ENCODE results near the gene XK.

XK gene

DNA sequence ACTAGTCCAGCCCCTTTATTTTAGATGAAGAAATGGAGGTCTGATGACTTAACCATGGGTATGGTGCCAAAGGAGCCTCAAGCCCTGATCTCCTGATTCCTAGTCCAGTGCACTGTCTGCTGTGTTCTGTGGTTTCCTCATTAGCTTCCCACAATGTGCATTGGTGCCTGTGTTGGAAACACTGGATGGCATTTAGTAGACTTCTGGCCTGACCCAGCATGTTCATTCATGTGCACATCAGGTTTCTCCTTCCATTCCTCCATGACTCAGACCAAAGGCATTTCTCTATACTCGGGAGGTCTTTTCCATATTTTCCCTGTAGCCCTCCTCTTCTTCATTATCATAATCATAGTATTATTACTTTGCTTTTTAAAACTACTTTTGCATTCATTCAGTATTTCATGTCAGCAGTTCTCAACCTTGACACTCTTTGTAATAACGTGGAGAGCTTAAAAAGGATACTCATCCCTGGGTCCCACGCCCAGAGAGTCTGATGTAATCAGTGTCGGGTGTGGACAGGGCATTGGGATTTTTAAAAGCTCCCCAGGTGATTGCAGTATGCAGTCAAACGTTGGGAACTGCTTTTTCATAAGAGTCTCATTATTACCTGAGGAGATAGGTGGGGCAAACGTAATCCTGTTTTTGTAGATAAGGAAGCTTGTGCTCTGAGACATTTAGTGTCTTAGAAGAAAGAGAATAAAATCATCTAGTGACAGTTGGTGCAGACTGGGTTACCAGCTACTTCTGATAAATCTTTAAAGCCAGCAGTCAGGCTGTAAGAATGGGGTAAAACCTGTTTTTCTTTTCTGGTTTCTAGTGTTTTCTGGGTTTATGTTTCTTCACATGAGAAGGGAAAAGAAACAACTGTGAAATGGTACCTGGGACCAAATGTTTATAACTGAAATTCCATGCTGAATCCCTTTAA lies 40.9 kb upstream of the XK start:
- no peak for TF ChIP-seq EGR1 (IDR thresholded peaks at IDR 0.05)
- TF ChIP-seq EP300 (IDR thresholded peaks at IDR 0.05; ENCODE audit: borderline replicate concordance), result no peak
- no peak for TF ChIP-seq YY1 (IDR thresholded peaks at IDR 0.05; ENCODE audit: low read depth)
- TF ChIP-seq CREB1 (IDR thresholded peaks at IDR 0.05; ENCODE audit: low read depth), result no peak
- TF ChIP-seq TAF1 (IDR thresholded peaks at IDR 0.05; ENCODE audit: low read depth), result no peak
- TF ChIP-seq CEBPB (IDR thresholded peaks at IDR 0.05), result no peak
- TF ChIP-seq TCF12 (IDR thresholded peaks at IDR 0.05; ENCODE audit: low read depth), result no peak
- TF ChIP-seq ZBTB7A (IDR thresholded peaks at IDR 0.05; ENCODE audit: low read depth), result no peak
- TF ChIP-seq RAD21 (IDR thresholded peaks at IDR 0.05; ENCODE audit: low read depth), result no peak
- TF ChIP-seq, protein P1, sequence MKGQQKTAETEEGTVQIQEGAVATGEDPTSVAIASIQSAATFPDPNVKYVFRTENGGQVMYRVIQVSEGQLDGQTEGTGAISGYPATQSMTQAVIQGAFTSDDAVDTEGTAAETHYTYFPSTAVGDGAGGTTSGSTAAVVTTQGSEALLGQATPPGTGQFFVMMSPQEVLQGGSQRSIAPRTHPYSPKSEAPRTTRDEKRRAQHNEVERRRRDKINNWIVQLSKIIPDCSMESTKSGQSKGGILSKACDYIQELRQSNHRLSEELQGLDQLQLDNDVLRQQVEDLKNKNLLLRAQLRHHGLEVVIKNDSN (IDR thresholded peaks at IDR 0.05), result no peak
- no peak for TF ChIP-seq NFIC (IDR thresholded peaks at IDR 0.05)
- no peak for TF ChIP-seq TEAD4 (IDR thresholded peaks at IDR 0.05)
- TF ChIP-seq, protein P2, sequence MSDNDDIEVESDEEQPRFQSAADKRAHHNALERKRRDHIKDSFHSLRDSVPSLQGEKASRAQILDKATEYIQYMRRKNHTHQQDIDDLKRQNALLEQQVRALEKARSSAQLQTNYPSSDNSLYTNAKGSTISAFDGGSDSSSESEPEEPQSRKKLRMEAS (IDR thresholded peaks at IDR 0.05), result no peak
- TF ChIP-seq FOXM1 (IDR thresholded peaks at IDR 0.05; ENCODE audit: borderline replicate concordance, low read depth), result no peak
- TF ChIP-seq, protein P3, sequence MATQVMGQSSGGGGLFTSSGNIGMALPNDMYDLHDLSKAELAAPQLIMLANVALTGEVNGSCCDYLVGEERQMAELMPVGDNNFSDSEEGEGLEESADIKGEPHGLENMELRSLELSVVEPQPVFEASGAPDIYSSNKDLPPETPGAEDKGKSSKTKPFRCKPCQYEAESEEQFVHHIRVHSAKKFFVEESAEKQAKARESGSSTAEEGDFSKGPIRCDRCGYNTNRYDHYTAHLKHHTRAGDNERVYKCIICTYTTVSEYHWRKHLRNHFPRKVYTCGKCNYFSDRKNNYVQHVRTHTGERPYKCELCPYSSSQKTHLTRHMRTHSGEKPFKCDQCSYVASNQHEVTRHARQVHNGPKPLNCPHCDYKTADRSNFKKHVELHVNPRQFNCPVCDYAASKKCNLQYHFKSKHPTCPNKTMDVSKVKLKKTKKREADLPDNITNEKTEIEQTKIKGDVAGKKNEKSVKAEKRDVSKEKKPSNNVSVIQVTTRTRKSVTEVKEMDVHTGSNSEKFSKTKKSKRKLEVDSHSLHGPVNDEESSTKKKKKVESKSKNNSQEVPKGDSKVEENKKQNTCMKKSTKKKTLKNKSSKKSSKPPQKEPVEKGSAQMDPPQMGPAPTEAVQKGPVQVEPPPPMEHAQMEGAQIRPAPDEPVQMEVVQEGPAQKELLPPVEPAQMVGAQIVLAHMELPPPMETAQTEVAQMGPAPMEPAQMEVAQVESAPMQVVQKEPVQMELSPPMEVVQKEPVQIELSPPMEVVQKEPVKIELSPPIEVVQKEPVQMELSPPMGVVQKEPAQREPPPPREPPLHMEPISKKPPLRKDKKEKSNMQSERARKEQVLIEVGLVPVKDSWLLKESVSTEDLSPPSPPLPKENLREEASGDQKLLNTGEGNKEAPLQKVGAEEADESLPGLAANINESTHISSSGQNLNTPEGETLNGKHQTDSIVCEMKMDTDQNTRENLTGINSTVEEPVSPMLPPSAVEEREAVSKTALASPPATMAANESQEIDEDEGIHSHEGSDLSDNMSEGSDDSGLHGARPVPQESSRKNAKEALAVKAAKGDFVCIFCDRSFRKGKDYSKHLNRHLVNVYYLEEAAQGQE (IDR thresholded peaks at IDR 0.05; ENCODE audit: low read depth), result no peak

DNA sequence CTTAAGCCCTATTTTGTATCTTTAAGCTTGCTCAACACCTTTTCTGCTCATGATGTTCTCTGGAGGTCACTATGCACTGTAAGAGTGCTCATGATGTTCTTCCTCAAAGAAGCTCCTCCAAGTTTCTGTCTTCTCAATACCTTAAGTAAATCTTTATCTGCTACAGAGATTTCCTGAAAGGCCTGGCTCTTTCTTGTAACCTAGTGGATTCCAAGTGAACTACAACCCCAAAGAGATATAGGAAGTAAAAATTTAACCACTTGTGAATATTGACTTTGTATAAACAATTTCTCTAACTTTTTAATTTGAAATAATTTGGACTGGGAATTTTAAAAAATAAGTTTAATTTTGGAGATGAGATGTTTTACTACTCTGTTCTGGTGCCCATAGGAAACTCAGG lies 39.3 kb upstream of the XK start:
- TF ChIP-seq CEBPB (IDR thresholded peaks at IDR 0.05), result no peak
- TF ChIP-seq, protein P3 (IDR thresholded peaks at IDR 0.05; ENCODE audit: low read depth), result no peak
- TF ChIP-seq TAF1 (IDR thresholded peaks at IDR 0.05; ENCODE audit: low read depth), result no peak
- TF ChIP-seq EGR1 (IDR thresholded peaks at IDR 0.05), result no peak
- no peak for TF ChIP-seq FOXM1 (IDR thresholded peaks at IDR 0.05; ENCODE audit: borderline replicate concordance, low read depth)
- TF ChIP-seq, protein P1 (IDR thresholded peaks at IDR 0.05), result no peak
- no peak for TF ChIP-seq TEAD4 (IDR thresholded peaks at IDR 0.05)
- no peak for TF ChIP-seq NFIC (IDR thresholded peaks at IDR 0.05)
- TF ChIP-seq ZBTB7A (IDR thresholded peaks at IDR 0.05; ENCODE audit: low read depth), result no peak
- no peak for TF ChIP-seq CREB1 (IDR thresholded peaks at IDR 0.05; ENCODE audit: low read depth)
- TF ChIP-seq TCF12 (IDR thresholded peaks at IDR 0.05; ENCODE audit: low read depth), result no peak
- TF ChIP-seq YY1 (IDR thresholded peaks at IDR 0.05; ENCODE audit: low read depth), result no peak
- TF ChIP-seq RAD21 (IDR thresholded peaks at IDR 0.05; ENCODE audit: low read depth), result no peak
- no peak for TF ChIP-seq EP300 (IDR thresholded peaks at IDR 0.05; ENCODE audit: borderline replicate concordance)
- TF ChIP-seq, protein P2 (IDR thresholded peaks at IDR 0.05), result no peak

DNA sequence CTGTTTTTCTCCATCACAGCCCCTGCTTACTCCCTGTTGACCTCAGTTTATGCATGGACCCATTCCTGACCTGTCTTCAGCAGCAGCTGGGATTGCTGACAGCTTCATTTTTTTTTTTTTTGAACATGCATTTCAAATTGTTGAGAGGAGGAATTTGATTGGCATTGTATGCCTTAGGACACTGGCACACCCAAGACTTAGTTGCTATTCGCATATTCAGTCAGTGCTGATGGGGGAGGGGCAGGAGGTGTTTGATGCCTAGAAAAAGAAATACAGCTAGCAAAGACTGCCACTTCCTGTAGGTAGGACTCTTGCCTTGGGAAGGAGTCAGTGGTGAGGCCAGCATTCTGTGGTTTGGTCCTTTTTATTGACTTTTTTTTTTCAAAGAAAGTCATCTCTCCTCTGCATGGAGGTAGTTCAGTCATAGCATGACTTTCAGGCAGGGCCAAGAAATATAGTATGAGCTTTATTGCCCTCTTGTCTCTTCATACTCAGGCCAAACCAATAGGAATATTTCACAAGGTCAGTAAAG lies 33.6 kb upstream of the XK start:
- TF ChIP-seq TAF1 (IDR thresholded peaks at IDR 0.05; ENCODE audit: low read depth), result no peak
- TF ChIP-seq EGR1 (IDR thresholded peaks at IDR 0.05), result no peak

DNA sequence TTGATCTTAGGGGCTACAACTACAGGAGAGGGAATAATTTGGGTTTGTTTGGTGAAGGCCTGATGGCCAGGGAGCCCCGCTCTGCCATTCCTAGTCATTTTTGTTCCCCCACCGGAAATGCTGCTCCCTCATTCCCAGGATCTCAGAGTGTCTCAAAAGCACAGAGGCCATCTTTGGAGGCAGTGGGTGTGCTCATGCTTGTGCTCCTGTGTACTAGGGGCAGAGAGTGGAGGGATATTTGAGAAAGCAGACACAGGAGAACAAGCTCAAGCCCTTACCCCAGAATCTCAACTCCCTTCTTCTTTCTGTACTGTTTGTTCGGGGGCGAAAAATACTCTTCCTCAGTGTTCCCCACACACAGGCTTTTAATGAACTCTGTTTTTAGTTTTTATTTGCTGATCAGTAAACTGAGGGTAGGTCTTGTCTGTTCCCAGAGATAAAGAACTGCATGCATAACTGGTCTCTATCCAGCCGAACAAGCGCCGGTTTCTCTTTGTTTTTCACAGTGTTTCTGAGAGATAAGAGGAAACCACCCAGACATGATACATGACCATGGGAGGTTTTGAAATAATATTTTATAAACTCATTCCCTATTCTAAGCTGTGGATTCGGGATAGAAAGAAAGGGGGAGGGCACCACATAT lies 32.9 kb upstream of the XK start:
- TF ChIP-seq, protein P3 (IDR thresholded peaks at IDR 0.05; ENCODE audit: low read depth), result no peak
- no peak for TF ChIP-seq YY1 (IDR thresholded peaks at IDR 0.05; ENCODE audit: low read depth)
- TF ChIP-seq, protein P1 (IDR thresholded peaks at IDR 0.05), result no peak
- no peak for TF ChIP-seq TAF1 (IDR thresholded peaks at IDR 0.05; ENCODE audit: low read depth)
- no peak for TF ChIP-seq NFIC (IDR thresholded peaks at IDR 0.05)

Data from Ishikawa (cell line).